ENCODE data around the gene FRMD4A. TPM values are rescaled to one million over a fixed set of nuclear protein-coding genes. Genes with fewer than 3 reads are reported as not detected.

Gene FRMD4A
- total and polyA plus RNA-seq, 2 of the 4 experiments (the other 2 are of a cell fraction) = 30.3 to 68.8 TPM

DNA sequence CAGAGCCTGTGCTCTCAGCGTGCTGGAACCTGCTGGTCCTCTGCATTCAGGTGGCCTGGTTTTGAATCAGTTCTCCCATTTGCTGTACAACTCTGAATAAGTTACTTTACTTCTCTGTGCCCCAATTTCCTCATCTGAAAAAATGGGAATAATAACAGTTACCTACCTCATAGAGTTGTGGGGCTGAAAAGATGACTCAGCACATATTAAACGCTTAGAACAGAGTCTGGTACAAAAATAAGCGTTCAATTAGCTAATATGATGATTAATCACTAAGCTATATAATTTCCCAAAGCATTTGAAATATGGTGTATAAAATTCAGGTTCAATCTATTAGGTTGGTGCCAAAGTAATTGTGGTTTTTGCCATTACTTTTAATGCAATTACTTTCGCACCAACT is 484.8 kb downstream of the FRMD4A start:
- no peak overlapping the region for H2BK15ac ChIP-seq (ENCODE audit: low read depth, low read length)
- H3K23ac ChIP-seq (ENCODE audit: low read depth, low read length) = no peak overlapping the region
- peaks cover 3% of the 10 kb centered on the region; the same call in 1 of the 2 replicates for H3K4me1 ChIP-seq (ENCODE audit: control insufficient read depth, insufficient read depth, low read length)
- no peak overlapping the region for H3K4me2 ChIP-seq (ENCODE audit: low read depth, low read length)
- dilution Hi-C loops (cut with HindIII; ENCODE audit: low sequenced_read_pairs, unreplicated experiment) = no loop called here
- WGBS, 2 experiments (ENCODE audit: extremely low coverage in 2 of 2, insufficient read length in 1 of 2) = no CpG with 5 or more reads among the region's 4 CpGs
- no peak overlapping the region for H3K4me3 ChIP-seq (ENCODE audit: insufficient read depth, low read depth, low read length)
- no peak overlapping the region; the same call in 1 of the 2 replicates for H4K91ac ChIP-seq (ENCODE audit: insufficient read depth, low read depth, low read length)
- intact Hi-C loops (cut with micrococcal nuclease) = no loop called here
- no peak overlapping the region for H3K18ac ChIP-seq (ENCODE audit: low read depth, low read length)
- no peak overlapping the region for H4K8ac ChIP-seq (ENCODE audit: low read depth in 2 of 2, low read length in 2 of 2)
- H3K14ac ChIP-seq (replicated peaks; ENCODE audit: low read depth, low read length) = 0 out of 2 replicates have a peak overlapping the region, but pooled peaks have one; percentile 23
- H2AK5ac ChIP-seq (ENCODE audit: low read depth, low read length) = no peak overlapping the region
- H2AFZ ChIP-seq (replicated peaks; ENCODE audit: low read length, poor library complexity) = no peak overlapping the region
- H4K20me1 ChIP-seq (ENCODE audit: insufficient read depth, low read length) = no peaks in the 10 kb centered on the region
- CTCF ChIA-PET = no interaction called here
- in situ Hi-C loops (cut with MboI; ENCODE audit: low sequenced_read_pairs) = no loop called here
- H2AK9ac ChIP-seq (replicated peaks; ENCODE audit: low read depth, low read length, poor library complexity) = peak overlapping the region; percentile 57
- H3K27me3 ChIP-seq (ENCODE audit: control insufficient read depth, insufficient read depth, low read length) = no peaks in the 10 kb centered on the region
- no peak overlapping the region for H2BK20ac ChIP-seq (ENCODE audit: low read depth, low read length)
- H3K9me1 ChIP-seq (ENCODE audit: insufficient read depth, low read length) = peaks cover 16% of the 10 kb centered on the region
- H3K4ac ChIP-seq (ENCODE audit: low read depth, low read length) = no peak overlapping the region
- no peak overlapping the region for H3K9ac ChIP-seq (ENCODE audit: low read depth, low read length)
- TF ChIP-seq MAFK (IDR thresholded peaks at IDR 0.05; ENCODE audit: low read depth, low read length) = peak; percentile 97
- TF ChIP-seq MAZ (IDR thresholded peaks at IDR 0.05; ENCODE audit: borderline replicate concordance, low read depth, low read length) = no peak
- TF ChIP-seq RAD21 (IDR thresholded peaks at IDR 0.05; ENCODE audit: low read length) = no peak
- no peak for TF ChIP-seq RFX5 (IDR thresholded peaks at IDR 0.05; ENCODE audit: low read depth, low read length)
- peak; percentile 90 for TF ChIP-seq NFE2L2 (IDR thresholded peaks at IDR 0.05; ENCODE audit: low read depth, low read length)
- no peak for TF ChIP-seq POLR2A (IDR thresholded peaks at IDR 0.05; ENCODE audit: low read depth, low read length)
- no peak for TF ChIP-seq CEBPB (IDR thresholded peaks at IDR 0.05; ENCODE audit: low read depth, low read length)
- no peak for TF ChIP-seq RCOR1 (IDR thresholded peaks at IDR 0.05; ENCODE audit: insufficient replicate concordance, low read length)
- BruUV-seq (replicated peaks) = no TSS peak
- H3K56ac ChIP-seq (ENCODE audit: extremely low read depth, insufficient read depth, low read length) = no peak overlapping the region
- no peaks in the 10 kb centered on the region for H3K9me3 ChIP-seq (ENCODE audit: control insufficient read depth, insufficient read depth, low read length)
- ATAC-seq (ENCODE audit: low read depth) = no peak
- no peak overlapping the region for H2BK120ac ChIP-seq (ENCODE audit: low read depth, low read length)
- no peak for DNase-seq
- H4K5ac ChIP-seq (ENCODE audit: low read depth, low read length) = no peak overlapping the region
- no peak overlapping the region for H3K27ac ChIP-seq (ENCODE audit: insufficient read depth, low read length)
- H3K79me1 ChIP-seq (ENCODE audit: low read depth in 1 of 2, low read length in 2 of 2) = peaks cover 48 to 81% of the 10 kb centered on the region in 2 experiments
- POLR2A ChIA-PET (ENCODE audit: unreplicated experiment) = no interaction called here
- H3K36me3 ChIP-seq (ENCODE audit: control insufficient read depth, insufficient read depth, low read length) = 0 out of 2 replicates have a peak, but pooled peaks cover 2% of the 10 kb centered on the region
- no peak overlapping the region for H2BK5ac ChIP-seq (ENCODE audit: low read depth, low read length, poor library complexity, severe bottlenecking)

All from IMR-90 (cell line).